Skeletal muscle cell (primary cell): ENCODE data around the gene SNED1.
"Not testable (repeated sequence)": the region's sequence is repeated elsewhere in the genome, so short reads cannot be mapped to it uniquely, and the experiment has no call there.

Experiments
- DNase-seq: peaks from one replicate; pipeline ENCODE4 v3.0.0-alpha.2; 2010; ENCODE audit warnings: low read depth
- H3K4me3 ChIP-seq: 2 replicates; pipeline ENCODE4 v1.5.1; 2011; ENCODE audit warnings: low read depth, mild to moderate bottlenecking, control low read depth, low read length, moderate library complexity

SNED1 gene

DNA sequence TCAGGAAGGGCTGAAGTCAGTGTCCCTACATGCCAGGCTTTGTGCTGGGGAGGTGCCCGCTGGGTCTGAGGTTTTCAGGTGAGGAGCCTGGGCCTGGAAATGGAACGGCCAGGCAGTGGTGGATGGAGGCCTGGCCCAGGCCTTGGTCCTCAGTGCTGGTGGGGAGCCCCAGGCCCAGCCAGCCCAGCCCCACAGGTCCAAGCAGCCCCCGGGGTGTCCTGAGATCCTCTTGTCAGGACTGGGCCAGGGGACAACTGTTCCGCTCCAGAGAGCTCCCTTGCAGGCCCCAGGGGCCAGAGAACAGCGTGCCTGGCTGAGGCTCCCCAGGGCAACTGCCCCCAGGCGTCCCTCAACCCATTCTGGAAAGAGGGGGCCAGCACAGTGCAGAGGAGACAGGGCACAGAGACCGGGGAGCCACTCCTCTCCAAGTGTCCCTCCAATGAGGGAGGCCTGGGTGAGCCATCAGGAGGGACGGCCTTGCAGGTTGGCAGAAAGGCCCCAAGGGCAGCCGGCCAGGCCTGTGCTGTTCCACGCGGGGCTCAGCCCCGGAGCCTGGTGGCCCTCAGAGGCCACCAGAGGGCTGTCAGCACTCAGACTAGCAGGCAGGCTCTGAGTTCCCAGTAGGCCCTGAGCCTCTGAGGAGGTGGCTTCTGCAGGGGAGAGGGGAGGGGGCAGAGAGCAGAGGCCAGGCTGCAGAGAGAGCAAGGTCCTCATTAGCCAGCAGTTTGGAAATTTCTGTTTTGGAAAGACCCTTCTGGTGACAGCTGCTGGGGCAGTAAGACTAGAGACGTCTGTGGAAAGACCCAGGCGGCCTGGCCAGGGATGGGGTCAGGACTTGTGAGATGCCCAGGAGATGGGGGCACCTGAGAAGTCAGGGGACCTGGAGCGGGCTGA lies 29.4 kb upstream of the SNED1 start:
- no peak overlapping the region for H3K4me3 ChIP-seq
- DNase-seq, result no peak

DNA sequence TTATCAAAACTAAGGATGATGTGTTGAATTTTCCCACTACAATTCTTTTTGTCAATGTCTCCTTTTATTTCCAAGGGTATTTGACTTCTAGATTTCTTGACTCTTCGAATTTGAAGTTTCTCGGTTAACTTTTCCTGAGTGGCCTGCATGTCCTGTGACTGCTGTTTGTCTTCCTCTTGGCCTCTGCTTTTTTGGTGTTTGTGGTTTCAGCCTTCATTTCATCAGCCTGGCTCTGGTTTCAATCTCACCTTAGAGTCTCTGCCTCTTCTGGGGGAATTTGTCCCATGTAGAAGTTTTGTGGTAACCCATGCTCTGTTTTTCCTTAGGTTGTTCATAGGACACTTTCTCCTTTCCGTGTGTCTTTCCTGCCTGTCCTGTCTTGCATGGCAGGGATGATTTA lies 28.3 kb upstream of the SNED1 start:
- H3K4me3 ChIP-seq, result no peak overlapping the region

GRCh38 chr2:240970816-240971215 lies 27.6 kb upstream of the SNED1 start:
- no peak overlapping the region for H3K4me3 ChIP-seq
- DNase-seq, result no peak

More for the DNA sequence above, 28.3 kb upstream of the SNED1 start:
- DNase-seq, result no peak

DNA sequence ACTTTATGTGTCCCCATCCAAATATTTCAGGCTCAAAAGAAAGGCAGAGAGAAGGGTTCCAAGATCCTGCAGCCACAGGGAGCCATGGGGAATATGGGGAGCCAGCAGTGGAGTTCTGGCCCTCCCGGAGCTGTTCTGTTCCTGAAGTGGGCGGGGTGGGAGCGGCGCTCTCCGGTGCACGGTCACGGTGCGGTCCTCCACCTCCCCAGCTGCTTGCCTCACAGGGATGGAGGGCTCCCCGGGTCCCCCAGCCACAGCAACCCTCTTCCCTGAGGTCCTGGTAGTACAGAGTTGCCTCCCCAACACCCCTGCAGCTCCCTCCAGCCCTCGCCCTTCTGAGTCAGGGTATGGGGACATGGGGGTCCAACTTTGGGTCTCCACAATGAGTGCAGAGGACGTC lies 26.2 kb upstream of the SNED1 start:
- no peak for DNase-seq
- no peak overlapping the region for H3K4me3 ChIP-seq

DNA sequence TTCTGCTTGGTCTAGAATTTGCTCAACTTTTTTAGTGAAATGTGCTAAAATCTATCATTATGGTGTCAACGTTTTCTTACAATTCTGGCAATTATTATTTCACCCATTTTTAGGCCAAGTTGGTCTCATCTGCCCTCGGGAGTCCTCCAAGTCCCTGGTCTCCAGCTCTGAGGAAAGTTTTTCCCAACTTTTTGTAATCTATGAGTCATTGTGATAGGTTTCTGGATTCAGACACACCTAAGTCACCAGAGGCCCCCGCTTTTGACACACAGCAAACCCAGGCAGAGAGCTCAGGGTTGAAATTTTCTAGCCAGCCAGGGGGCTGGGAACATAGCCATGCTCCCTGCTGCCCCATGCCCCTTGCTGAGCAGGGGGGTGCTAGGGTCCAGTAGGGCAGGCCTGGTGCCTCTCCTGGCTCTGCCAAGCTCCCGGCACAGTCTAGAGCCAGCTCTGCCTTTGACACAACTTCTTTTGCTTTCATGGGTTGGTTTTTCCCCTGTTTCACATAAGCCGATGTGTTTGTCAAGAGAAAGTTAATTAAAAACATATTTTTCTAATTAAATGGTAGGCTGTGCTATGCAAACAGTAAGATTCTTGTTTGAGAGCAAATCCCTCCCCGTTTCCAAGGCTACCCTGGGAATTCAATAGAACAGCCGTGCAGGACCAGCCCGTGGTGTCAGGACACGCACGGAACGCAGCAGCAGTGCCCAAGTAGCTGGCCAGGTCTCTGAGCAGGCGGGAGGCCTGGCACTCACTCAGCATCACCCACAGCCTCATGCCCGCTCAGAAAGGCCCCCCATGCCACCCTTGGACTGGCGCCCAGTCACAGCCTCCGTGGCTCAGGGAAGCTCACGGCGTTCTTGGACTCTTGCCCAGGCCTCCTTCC lies 25.5 kb upstream of the SNED1 start:
- DNase-seq, result no peak

DNA sequence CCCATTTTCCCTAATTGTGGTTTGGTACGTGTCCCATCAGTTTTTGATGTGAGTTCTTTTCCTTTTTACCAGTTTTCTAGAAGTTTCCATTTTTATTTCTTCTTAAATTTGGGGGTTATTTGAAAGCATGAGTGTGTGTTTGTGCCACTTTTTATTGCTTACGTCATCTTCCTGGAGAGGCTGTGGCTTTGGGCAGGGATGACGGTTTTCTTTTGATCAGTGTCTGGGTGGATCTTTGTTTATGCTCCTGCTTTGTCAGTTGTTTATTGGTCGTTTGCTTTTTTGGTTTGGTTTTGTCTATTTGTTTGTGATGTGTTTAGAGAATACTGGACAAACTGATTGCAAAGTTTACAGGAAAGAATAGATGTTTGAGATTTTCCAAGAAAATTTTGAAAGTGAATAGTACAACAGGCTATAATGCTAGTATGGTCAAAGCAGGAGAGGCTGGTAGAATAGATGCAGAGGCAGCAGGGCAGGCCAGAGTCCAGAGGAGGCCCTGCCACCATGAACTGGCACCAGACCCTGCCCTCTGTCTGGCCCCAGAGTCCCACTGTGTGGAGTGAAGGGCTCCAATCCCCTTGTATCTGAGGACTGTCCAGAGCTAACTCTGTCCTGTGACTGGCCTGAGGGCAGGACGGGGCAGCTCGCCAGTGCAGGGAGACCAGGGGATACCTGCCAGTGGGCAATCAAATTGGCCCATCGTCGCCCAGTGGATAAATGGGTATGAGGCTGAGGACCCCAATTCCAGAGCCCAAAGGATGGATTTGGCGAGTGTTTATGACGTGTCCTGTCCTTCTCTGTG lies 23.4 kb upstream of the SNED1 start:
- DNase-seq, result no peak
- H3K4me3 ChIP-seq, result no peak overlapping the region

More for the DNA sequence above, 25.5 kb upstream of the SNED1 start:
- H3K4me3 ChIP-seq, result no peak overlapping the region

DNA sequence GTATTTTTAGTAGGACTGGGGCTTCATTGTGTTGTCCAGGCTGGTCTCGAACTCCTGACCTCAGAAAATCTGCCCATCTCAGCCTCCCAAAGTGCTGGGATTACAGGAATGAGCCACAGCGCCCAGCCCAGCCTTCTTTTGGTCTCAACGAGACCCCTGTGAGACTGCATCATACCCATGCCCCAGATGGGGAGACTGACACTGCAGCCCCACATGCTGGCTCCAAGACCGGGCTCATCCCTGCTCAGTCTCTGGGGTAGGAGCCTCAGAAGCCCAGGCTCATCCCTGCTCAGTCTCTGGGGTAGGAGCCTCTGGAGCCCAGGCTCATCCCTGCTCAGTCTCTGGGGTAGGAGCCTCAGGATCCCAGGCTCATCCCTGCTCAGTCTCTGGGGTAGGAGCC lies 22.5 kb upstream of the SNED1 start:
- not testable (repeated sequence) for H3K4me3 ChIP-seq, DNase-seq

- no peak for DNase-seq
- H3K4me3 ChIP-seq, result no peak overlapping the region
Measured at GRCh38 chr2:240981280-240981679, 17.1 kb upstream of the SNED1 start.

GRCh38 chr2:240981871-240982800 lies 16.3 kb upstream of the SNED1 start:
- DNase-seq, result no peak
- no peak overlapping the region for H3K4me3 ChIP-seq

- H3K4me3 ChIP-seq, result no peak overlapping the region
- no peak for DNase-seq
Measured at GRCh38 chr2:240982821-240983281, 15.6 kb upstream of the SNED1 start.

GRCh38 chr2:240983361-240983995 lies 14.9 kb upstream of the SNED1 start:
- DNase-seq, result no peak
- no peak overlapping the region for H3K4me3 ChIP-seq

DNA sequence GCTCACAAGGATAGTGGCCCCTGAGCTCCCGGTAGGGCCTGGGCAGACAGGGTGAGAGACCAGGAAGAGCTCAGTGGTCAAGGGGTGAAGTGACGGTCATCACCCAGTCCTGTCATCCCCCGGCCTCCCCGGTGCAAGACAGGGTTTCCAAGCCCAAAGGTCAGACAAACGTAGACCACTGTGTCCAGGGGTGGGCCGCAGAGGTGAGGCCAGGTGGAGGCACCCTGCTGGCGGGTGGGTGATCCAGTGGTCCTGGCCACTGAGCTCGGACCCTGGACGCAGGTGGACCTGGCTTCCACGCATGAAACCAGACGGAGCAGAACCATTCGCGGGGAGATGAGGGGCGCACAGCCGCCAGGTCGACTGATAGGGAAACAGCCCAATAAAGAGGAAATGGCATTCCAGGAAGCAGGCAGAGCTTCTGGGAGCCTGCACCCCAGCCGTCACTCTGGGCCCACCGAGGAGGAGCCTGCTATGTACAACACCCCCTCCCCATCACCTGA lies 14.4 kb upstream of the SNED1 start:
- DNase-seq, result no peak
- no peak overlapping the region for H3K4me3 ChIP-seq

- no peak overlapping the region for H3K4me3 ChIP-seq
- no peak for DNase-seq
Measured at GRCh38 chr2:240985881-240986786, 12.3 kb upstream of the SNED1 start.

DNA sequence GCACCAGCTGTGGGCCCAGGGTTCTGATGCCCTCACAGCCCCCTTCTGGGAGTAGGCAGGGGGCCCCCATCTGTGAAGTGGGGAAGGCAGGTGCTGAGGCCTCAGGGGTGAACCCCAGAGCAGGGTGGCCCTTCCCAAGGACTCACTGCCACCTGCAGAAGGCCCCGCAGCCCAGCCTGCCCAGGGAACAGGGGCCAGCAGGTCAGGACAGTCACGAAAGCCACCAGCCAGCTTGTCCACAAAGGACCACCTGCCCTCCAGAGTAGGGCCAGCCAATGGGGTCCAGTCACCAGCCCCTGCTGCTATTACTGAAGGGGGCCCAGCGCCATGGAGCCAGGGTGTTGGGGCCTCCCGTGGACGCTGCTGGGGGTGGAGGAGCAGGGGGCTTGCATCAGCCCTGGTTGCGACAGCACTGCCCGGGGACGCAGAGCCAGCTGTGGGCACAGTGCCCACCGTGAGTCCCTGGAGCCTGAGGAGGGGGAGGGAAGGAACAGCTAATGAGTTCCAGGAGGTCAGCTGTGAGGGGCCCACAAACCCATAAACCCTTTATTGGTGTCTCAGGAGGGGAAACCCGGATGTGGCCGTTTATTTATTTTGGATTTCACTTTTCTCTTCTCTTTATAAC lies 11.5 kb upstream of the SNED1 start:
- DNase-seq, result peak; percentile 75
- H3K4me3 ChIP-seq, result no peak overlapping the region

DNA sequence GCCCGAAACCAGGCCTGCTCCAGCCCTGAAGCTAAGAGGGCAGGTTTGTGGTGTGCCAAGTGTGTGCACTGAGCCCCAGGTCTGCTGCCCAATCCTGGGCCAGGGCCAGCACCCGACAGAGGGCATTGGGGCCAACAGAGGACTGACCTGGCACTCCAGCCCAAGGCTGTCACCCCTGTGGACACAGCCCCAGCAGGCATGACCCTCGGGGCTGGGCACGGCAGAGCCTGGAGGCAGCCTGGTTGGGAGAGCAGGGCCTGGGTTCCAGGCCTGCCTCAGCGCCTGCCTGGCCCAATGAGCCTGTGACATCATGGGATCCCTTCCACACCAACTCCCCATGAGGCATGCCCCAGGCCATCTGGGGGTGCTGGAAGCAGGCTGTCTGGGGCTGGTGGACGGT lies 10.8 kb upstream of the SNED1 start:
- H3K4me3 ChIP-seq, result no peak overlapping the region
- DNase-seq, result no peak

DNA sequence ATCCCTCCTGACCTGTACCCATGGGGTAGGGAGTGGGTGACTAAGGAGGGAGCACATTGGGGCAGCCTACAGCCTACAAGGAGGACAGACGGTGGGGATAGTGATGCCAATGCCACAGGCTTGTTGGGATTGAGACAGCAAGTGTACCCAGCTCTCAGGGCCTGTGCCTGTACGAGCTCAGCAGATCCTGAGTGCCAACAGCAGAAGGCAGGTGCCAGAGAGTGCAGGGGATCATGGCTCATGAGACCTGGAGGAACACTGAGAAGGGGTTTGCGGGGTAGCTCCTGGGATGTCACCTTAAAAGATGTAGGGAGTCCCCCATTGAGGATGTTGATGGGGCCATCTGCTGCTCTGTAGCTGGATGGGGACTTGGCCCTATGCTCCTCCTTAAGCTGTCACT lies 10.3 kb upstream of the SNED1 start:
- no peak overlapping the region for H3K4me3 ChIP-seq
- DNase-seq, result no peak
